ENCODE data around the gene SPG7.
"Not testable (repeated sequence)": the region's sequence is repeated elsewhere in the genome, so short reads cannot be mapped to it uniquely, and the experiment has no call there.

Gene SPG7

GRCh38 chr16:89565506-89566372 lies 57.5 kb downstream of the SPG7 start:
- DNase-seq, result peak; percentile 51

- no peak for DNase-seq
Measured at GRCh38 chr16:89567656-89568594, 59.7 kb downstream of the SPG7 start.

DNA sequence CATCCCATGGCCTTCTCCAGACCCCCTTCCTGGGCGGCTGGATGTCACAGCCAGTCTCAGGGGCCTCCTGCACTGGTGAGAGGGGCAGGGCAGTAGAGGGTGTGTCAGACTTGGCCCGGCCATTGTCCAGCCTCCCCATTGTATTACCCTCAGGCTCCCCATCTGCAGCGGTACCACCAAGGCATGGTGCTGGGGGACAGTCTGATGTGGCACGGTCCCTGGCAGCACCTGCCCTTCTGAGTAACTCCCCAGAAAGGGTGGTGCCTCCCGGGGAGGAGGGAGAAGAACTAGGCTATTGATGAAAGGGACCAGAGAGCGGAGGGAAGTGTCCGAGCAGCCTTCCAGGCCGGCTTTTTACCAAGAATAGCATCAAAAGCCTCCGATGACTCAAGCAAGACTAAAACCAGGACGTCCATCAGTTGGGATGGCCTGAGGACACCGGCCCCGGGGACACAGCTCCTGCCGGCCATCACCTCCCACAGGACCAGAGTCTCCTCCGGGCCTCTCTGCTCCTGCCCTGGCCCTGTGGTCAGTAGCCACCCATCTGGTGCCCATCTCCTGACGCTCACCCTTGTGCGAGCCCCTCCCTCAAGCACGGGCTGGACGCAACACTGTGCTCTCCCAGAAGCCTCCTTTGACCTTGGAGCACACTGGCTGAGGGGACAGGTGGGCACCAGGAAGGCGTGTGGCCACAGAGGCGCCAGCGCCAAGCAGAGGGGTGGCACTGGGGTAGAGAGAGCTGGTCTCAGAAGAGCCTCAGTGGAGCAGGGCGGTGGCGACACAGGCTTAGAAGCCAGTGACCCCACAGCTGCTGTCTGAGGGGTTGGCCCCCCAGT lies 61.5 kb downstream of the SPG7 start:
- DNase-seq, result no peak

GRCh38 chr16:89570342-89570923 lies 62.2 kb downstream of the SPG7 start:
- no peak for DNase-seq

DNA sequence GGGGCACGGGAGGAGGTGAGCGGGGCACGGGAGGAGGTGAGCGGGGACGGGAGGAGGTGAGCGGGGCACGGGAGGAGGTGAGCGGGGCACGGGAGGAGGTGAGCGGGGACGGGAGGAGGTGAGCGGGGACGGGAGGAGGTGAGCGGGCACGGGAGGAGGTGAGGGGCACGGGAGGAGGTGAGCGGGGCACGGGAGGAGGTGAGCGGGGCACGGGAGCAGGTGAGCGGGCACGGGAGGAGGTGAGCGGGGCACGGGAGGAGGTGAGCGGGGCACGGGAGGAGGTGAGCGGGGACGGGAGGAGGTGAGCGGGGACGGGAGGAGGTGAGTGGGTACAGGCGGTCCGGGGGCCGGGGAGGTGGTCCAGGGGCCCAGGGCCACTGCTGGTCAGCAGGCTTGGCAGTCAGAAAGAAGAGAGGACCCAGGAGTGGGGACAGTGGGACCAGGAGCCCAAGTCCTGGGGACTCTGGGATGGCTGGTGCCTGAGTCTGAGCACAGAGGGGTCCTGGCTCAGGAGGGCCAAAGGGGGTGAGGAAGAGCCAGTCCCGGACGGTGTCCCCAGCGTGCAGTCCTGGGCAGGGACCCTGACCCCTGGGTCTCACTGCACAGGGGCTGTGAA lies 62.9 kb downstream of the SPG7 start:
- DNase-seq, result not testable (repeated sequence)

- DNase-seq, result no peak
Measured at GRCh38 chr16:89571636-89572035, 63.4 kb downstream of the SPG7 start.

GRCh38 chr16:89572073-89572484 lies 63.9 kb downstream of the SPG7 start:
- no peak for DNase-seq

GRCh38 chr16:89572485-89573205 lies 64.4 kb downstream of the SPG7 start:
- no peak for DNase-seq

- no peak for DNase-seq
Measured at GRCh38 chr16:89573826-89574680, 65.8 kb downstream of the SPG7 start.

- peak; percentile 50 for DNase-seq
Measured at GRCh38 chr16:89574681-89575246, 66.6 kb downstream of the SPG7 start.

DNA sequence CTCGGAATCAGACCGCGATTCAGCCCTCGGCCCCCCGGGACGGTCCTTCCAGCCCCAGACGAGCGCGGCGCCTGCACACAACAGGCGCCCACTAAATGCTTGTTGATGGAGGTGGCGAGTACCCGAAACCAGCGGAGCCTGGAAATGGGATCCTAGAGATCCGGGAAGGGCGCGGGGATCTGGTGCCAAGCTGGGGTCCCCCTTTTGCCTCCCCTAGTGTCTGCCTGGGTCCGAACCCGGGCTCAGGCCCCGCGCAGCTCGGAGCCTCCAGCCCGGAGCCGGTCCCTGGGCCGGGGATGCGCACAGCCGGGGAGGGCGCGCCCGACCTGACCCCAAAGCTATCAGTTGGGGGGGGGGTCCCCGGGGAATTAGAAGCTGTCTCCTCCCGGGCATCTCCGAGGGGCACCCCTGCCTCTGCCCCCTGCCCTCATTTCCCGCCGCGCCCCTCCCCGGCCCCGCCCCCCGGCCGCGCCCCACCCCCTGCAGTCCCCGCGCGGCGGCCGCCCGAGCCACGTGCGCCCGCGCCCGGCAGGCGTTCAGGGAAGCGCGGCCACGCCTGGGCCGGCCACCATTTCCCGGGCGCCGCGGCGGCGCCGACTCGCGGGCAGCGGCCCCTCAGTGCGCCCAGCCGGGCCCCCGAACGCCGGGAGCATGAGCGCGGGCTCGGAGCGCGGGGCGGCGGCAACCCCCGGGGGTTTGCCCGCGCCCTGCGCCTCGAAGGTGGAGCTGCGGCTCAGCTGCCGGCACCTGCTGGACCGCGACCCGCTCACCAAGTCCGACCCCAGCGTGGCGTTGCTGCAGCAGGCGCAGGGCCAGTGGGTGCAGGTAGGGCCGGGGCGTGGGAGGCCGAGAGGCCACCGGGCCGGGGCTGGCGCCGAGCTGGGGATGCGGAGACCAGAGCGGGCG lies 67.3 kb downstream of the SPG7 start, which contains the start of gene CPNE7:
TSS of gene CPNE7 (plus strand) at position 512 of the 906 bp plus-strand sequence. CDS start at position 652, 140 bp downstream.
- DNase-seq, result peak; percentile 7

DNA sequence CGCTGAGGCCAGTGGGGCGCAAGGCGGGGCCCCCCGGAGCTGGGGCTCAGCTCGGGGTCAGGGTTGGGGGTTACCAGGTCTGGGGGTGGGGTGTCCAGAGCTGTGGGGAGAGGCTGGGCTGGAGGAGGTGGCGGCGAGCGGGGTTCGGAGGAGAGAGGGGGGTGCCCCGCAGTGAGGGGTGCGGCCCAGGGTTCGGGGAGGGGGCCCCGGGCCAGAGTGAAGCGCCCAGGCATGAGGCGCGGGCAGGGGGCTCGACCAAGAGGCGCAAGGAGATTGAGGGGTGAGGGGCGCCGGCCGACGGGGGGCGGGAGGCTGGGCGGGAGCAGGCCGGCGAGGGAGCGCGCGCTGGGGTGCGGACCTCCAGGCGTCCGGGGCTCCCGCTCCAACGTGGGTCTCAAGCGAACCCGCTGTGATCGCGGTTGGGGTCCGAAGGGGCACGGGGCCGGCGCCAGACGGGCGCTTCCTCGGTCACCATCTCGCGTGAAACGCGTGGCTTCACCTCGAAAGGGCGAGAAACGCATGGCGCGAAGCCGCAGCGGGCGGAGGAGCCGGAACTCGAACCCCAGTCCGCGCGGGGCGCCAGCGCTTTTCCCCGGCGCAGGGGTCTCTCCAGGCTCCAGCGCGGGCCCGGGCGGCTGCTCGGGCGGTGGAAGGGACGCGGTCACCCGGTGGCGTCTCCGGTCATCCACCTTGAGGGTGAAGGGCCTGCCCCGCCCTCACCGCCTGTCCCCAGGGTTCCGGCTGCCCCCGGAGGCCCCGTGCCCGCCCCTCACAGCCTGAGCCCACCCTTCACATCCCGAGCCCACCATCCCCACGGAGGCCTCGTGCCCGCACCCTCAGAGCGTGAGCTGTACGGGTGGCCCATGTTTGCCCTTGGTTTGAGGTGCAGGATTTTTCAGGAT lies 68.2 kb downstream of the SPG7 start:
- no peak for DNase-seq

- DNase-seq, result no peak
Measured at GRCh38 chr16:89577055-89577759, 69.0 kb downstream of the SPG7 start.

GRCh38 chr16:89579351-89579750 lies 71.1 kb downstream of the SPG7 start:
- no peak for DNase-seq

GRCh38 chr16:89581045-89581695 lies 73.0 kb downstream of the SPG7 start:
- no peak for DNase-seq

DNA sequence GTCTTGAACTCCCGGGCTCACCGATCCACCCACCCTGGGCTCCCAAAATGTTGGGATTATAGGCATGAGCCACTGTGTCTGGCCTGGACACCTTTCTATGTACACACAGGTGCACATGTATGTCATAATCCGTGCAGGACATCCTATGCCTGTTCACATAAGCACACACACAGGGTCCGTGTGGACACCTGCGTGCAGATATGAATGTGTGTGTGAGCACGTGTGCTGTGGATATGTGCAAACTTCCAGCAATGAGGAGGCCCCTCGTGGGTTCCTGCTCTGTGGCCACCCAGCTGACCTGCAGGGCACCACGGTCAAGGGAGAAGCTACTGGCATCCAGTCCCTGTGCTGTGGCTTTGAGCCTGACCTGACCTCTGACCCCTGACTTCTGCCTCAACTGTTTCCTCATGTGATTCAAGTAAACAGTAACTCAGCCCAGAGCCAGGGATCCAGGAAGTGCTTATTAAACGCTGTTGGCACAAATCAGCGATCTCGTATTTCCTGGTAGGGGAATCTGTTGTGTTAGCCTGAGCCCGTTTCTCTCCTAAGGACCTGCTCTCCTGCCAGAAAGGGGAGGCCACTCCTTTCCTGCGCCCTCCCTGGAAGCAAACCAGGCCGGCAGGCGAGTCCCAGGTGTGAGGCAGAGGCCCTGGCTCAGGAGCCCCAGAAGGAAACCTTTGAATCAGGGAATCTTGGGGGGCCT lies 73.8 kb downstream of the SPG7 start:
- DNase-seq, result no peak
